NCI-H226 (cell line): ENCODE results near the gene KCNJ11.

ENCODE experiments used
- DNase-seq: peaks from one replicate; pipeline ENCODE4 v3.0.0-alpha.2; 2015

The KCNJ11 gene

DNA sequence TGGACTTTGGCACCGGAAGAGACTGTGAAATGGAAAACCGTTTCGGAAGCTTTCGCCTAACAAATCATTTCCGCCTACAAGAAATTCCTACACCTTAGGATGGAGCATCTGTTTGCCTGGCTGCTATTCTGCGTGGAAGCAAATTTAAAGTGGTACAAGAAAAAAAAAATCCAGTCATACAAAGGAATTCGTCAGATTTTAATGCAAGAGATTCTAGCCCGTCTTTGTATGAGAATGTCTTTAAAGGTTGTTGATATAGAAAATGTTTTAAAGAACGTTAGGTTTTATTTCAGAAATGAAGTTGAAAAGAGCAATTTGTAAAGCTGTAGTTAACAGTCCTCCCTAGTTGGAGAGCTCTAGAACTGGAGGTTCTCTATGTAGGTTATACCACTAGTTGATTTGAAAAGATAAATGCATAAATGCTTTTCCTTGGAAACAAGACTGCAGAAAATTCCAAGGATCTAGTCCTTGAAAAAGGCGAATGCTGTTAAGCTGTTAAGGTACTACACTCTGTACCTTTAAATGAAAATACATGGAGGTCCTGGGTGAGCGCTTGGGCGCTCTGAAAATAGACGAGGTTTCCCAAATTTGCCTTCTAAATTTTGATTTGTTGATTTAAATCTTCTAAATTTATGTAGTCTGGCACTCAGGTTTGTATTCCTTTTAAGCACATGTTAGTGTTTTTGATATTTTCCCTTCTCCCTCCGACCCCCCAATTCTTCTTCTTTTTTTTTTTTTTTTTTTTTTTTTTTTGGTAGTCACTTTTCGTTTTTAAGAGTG lies 34.4 kb downstream of the KCNJ11 start:
- DNase-seq, result no peak

DNA sequence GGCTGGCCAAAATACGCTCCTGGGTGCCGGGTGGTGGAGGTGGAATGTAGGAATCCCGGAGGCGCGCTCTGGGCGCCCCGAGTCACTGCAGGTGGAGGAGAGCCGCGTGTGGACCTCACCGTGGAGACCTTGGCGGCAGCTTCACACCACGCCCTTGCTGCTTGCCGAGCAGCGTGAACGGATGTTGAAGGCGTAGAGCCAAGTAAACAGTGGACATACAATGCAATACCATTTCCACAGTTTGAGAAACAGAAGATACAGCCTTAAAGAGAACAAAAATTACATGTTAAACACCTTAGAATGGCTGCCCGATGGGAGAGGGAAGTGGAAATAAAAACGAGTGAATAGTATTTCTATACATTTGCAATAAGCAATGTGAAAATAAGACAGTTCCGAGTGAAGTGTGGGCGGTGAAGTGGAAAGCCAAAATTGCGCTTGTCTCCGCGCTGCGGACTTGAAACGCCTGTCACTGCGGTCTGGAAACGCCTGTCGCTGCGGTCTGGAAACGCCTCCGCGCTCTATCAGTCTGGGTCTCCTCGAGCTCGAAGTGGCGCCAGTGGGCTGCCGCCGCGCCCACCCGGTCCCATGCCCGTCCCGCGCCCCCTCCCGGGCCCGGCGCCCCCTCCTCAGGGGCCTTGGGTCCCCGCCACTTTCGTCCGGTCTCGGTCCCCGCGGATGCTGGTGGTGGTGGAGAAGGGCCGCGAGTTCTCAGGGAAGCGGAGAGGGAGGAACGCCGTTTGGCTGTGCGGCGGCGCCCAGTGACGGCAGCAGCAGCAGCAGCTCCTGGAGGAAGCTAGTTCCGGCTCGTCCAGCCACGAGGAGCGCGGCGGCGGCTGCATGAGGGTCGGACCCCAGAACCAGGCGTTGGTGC lies 35.3 kb downstream of the KCNJ11 start:
- peak; percentile 73 for DNase-seq

DNA sequence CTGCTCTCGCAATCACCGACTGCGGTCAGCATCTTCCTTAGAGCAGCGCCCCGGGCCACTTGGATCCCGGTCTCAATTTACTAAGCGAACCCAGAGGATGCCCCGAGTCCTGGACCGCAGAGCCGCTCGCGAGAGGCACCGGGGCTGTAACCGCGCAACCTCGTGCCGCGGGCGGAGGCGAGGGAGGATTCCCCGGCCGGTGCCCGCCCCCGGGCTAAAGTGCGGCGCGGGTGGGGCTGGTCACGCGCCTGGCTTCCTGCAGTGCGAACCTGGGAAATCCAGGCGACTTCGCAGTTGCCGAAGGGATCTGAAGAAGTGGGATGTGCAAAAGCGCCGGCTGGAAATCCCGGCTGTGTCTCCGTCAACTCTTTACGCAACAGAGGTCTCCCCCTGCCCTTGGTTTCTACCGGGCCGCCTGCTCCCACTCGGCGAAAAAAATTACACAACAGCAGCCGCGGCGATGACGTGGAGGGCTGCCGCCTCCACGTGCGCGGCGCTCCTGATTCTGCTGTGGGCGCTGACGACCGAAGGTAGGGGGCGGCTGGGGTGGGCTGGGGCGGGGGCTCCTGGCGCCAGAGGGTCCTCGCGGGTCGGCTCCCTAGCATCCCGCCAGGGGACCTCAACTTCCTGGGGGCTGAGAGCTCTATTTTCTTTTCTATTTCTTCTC lies 36.8 kb downstream of the KCNJ11 start, which contains the start of gene NCR3LG1:
Gene NCR3LG1 (plus strand): TSS at position 291 of the 667 bp plus-strand sequence. CDS start 170 bp downstream, at position 461.
- DNase-seq, result peak; percentile 54

DNA sequence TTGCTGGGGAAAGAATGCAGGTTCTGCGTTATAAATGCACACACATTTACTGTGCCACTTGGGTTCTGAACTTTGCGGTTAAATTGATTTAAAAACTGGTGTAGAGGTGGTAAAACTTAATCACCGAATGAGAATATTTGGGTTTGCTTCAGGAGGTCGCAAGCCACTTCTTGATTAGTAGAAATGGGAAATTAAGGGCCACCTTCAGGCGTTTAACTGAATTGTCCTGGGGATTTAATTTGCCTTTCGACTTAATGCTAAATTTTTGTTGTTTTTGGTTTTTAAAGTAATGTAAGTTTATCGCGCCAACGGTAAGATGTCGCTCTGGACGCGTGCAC lies 37.3 kb downstream of the KCNJ11 start:
- no peak for DNase-seq

DNA sequence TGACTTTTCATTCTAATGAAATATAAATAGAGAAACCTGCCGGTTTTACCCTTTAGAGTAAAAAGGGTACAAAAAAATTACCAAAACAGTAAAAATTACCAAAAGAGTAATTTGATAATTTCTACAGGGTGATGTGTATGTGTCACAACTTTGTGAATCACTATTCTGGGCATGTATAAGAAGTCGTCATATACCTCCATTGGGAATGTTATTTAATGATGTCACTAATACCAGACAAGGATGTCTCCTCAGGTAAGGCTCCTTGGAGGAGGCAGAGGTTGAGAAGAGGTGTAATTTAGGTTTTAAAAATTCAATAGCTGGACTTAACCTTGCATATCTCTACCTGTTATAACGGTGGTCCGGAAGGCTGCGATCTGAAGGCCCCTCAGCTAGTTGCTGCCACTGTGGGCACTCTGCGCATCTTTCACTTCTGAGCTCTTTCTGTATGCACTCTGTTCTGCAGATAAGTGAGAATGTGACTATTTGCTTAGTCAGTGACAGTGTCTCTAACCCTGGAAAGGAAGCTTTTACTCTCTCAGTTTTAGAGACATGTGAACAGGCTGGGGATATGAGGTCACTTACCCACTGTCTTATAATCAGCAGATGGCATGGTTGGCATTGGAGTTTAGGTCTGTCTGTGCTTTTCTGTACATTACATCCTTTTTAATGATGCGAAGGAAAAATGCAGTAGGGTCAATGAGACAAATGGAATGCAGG lies 37.8 kb downstream of the KCNJ11 start:
- DNase-seq, result no peak

DNA sequence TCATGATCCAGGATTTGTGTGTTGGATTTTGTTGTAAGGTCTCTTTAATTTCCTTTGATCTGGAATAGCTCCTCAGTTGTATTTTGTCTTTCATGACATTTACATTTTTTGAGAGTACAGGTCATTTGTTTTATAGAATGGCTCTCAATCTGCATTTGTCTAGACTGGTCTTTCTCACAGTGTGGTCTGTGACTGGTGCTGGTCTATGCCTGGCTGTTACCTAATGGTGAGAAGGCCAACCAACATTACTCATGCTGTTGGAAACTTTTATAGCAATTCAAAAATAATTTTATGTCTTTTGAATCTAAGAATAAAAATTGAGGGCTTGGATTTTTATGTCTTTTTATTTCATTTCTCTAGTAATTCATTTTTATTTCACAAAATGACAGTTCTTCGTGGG lies 40.8 kb downstream of the KCNJ11 start:
- DNase-seq, result no peak

DNA sequence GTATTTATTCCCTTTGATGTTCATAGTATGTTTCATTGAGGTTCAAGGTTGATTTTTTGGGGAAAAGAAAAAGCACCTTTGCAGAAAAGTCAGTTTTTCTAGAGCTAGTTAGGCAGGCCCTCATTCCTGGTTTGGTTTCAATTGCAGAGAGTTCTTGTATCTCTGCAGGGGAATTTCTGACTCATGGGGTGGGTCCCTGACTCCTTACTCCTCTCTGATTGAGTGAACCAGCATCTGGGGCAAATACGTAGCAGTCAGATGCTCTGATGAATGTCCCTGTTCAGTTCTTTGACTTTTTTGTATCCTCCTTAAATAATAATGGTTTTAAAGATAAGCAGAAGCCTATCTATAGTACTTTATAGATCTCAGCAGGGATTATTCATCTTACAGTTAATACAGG lies 44.6 kb downstream of the KCNJ11 start:
- DNase-seq, result peak; percentile 85

DNA sequence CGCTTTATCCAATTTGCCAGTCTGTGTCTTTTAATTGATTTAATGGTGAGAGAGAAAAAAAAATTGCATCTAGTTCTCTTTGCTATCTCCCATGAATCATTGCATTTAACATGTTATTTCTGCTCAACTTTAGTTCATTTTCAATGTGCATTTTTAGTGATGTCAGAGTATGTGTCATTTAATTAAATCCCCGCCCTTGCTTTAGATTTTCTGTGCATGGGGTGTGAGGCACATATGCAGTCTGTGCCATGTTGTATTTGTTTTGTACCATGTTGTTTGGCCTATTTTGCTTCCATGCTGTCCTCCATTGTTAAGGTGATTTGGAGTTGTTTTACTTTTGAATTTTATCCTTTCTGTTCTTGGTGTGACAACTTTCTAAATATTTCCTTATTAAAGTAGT lies 45.2 kb downstream of the KCNJ11 start:
- DNase-seq, result no peak
